Caco-2 (cell line): ENCODE results near the gene TTC7B. TPM values are rescaled to one million over a fixed set of nuclear protein-coding genes. Genes with fewer than 3 reads are reported as not detected.

ENCODE experiments used
- BruUV-seq: library from RNA; stranded (reverse); fragments of 400-500 nt; replicated peaks from 2 replicates; lab custom pipeline; 2021; lab: Mats Ljungman, UMichigan
- CTCF ChIA-PET: fragments of 300-600 bp; sonication (Branson Sonifier 250); formaldehyde crosslinking; loops from one replicate; lab custom pipeline; 2022; ENCODE audit warnings: antibody characterized with exemption; lab: Charles Lee
- POLR2A ChIA-PET: fragments of 300-600 bp; sonication (Branson Sonifier 250); formaldehyde crosslinking; loops from one replicate; lab custom pipeline; 2022; ENCODE audit warnings: antibody characterized with exemption; lab: Charles Lee
- DNase-seq, 2 experiments: peaks; one replicate each; pipeline versions ENCODE4 v3.0.0 to v3.0.0-alpha.2; 2020 to 2022
- H3K27me3 ChIP-seq: replicated peaks from 2 replicates; pipeline ENCODE4 v1.6.0; 2011; ENCODE audit warnings: low read length; ENCODE audit not compliant: control insufficient read depth, insufficient read depth
- H3K36me3 ChIP-seq: 2 replicates; pipeline ENCODE4 v1.5.1; 2011; ENCODE audit warnings: low read length; ENCODE audit not compliant: control insufficient read depth, insufficient read depth
- H3K4me1 ChIP-seq: fragments of 250-450 bp; sonication (Bioruptor Pico); 2 replicates; pipeline ENCODE4 v1.5.1; 2020; ENCODE audit warnings: mild to moderate bottlenecking
- H3K4me3 ChIP-seq: 2 replicates; pipeline ENCODE4 v1.5.1; 2011; ENCODE audit warnings: low read depth, mild to moderate bottlenecking, control low read depth, low read length
- H3K9me3 ChIP-seq: fragments of 250-450 bp; sonication (Bioruptor Pico); 2 replicates; pipeline ENCODE4 v1.5.1; 2020; ENCODE audit warnings: mild to moderate bottlenecking, moderate library complexity
- H3K27ac Mint-ChIP-seq: one replicate; pipeline ENCODE4 v1.8.0; 2022; ENCODE audit warnings: mixed read lengths; ENCODE audit not compliant: unreplicated experiment
- H3K27me3 Mint-ChIP-seq: one replicate; pipeline ENCODE4 v1.8.0; 2022; ENCODE audit warnings: mixed read lengths; ENCODE audit not compliant: insufficient read depth, unreplicated experiment
- H3K36me3 Mint-ChIP-seq: one replicate; pipeline ENCODE4 v1.8.0; 2022; ENCODE audit warnings: mild to moderate bottlenecking, mixed read lengths; ENCODE audit not compliant: insufficient read depth, unreplicated experiment
- H3K4me1 Mint-ChIP-seq: one replicate; pipeline ENCODE4 v1.8.0; 2022; ENCODE audit warnings: low read depth, mixed read lengths; ENCODE audit not compliant: unreplicated experiment
- H3K4me3 Mint-ChIP-seq: one replicate; pipeline ENCODE4 v1.8.0; 2022; ENCODE audit warnings: mild to moderate bottlenecking, moderate library complexity, mixed read lengths; ENCODE audit not compliant: unreplicated experiment
- H3K9me3 Mint-ChIP-seq: one replicate; pipeline ENCODE4 v1.8.0; 2022; ENCODE audit warnings: mixed read lengths; ENCODE audit not compliant: unreplicated experiment
- intact Hi-C: fragments of 100-400 bp; cut with micrococcal nuclease; formaldehyde crosslinking; loops from one replicate; pipeline ENCODE4 v1.10.0; 2022; ENCODE audit not compliant: unreplicated experiment
- total RNA-seq: library from RNA; stranded (reverse); gene quantifications from 2 replicates; pipeline ENCODE4 v1.2.3, GENCODE V29; 2022
- TF ChIP-seq, protein P1 (sequence below), 2 experiments: fragments of 200-600 bp in 1 of 2; IDR thresholded peaks; 1 replicate in 1 of 2; 2 replicates in 1 of 2; pipeline versions ENCODE4 v1.5.1 to v1.8.0; 2011 to 2022; ENCODE audit warnings: antibody characterized with exemption in 1 of 2, control low read depth in 1 of 2, inconsistent platforms in 1 of 2, low read depth in 1 of 2, low read length in 1 of 2, mild to moderate bottlenecking in 1 of 2, moderate library complexity in 1 of 2; ENCODE audit not compliant: insufficient read depth in 1 of 2, severe bottlenecking in 1 of 2, unreplicated experiment in 1 of 2

The TTC7B gene
- total RNA-seq, 1 experiment from 2014 or later = 28.5 TPM

DNA sequence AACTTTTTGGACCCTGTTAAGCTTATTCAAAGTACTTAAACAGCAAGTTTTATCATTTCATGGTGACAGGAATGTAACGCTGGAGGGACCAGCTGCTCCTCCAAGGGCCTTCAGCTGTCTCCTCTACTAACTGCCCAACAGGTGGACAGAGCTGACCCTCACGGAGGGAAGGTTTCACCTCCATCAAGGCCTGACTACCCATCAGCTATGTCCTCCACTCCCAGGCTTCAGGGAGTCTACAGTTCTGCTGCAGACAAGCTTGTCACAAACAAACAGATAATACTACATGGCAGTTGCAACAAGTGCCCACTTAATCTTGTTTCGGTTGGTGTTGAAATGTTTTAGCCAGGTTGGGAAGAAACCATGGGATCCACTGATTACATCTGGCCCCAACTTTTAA, 175.1 kb downstream of the TTC7B start:
- TF ChIP-seq, protein P1, sequence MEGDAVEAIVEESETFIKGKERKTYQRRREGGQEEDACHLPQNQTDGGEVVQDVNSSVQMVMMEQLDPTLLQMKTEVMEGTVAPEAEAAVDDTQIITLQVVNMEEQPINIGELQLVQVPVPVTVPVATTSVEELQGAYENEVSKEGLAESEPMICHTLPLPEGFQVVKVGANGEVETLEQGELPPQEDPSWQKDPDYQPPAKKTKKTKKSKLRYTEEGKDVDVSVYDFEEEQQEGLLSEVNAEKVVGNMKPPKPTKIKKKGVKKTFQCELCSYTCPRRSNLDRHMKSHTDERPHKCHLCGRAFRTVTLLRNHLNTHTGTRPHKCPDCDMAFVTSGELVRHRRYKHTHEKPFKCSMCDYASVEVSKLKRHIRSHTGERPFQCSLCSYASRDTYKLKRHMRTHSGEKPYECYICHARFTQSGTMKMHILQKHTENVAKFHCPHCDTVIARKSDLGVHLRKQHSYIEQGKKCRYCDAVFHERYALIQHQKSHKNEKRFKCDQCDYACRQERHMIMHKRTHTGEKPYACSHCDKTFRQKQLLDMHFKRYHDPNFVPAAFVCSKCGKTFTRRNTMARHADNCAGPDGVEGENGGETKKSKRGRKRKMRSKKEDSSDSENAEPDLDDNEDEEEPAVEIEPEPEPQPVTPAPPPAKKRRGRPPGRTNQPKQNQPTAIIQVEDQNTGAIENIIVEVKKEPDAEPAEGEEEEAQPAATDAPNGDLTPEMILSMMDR (IDR thresholded peaks at IDR 0.05; ENCODE audit: insufficient read depth in 1 of 2, low read depth in 1 of 2, low read length in 1 of 2, severe bottlenecking in 1 of 2, unreplicated experiment in 1 of 2) = no peak
- peaks cover 42% of the 10 kb centered on the region for H3K4me1 ChIP-seq
- H3K9me3 Mint-ChIP-seq = no peaks in the 10 kb centered on the region
- no peaks in the 10 kb centered on the region for H3K36me3 ChIP-seq
- no peak for DNase-seq
- peak overlapping the region; percentile 71 for H3K27ac Mint-ChIP-seq
- H3K27me3 Mint-ChIP-seq = no peaks in the 10 kb centered on the region
- intact Hi-C loops = loop anchor here (5.0 kb wide), 1 partner anchor 46 kb away; no protein-coding TSS in a partner anchor
- peaks cover 11% of the 10 kb centered on the region for H3K36me3 Mint-ChIP-seq
- BruUV-seq = no TSS peak
- H3K27me3 ChIP-seq = no peaks in the 10 kb centered on the region
- CTCF ChIA-PET = interaction anchor here (0.9 to 1.3 kb wide), 2 partner anchors 16 to 339 kb away, joined by 3 read pairs; no protein-coding TSS in a partner anchor
- POLR2A ChIA-PET = no interaction called here
- no peaks in the 10 kb centered on the region for H3K9me3 ChIP-seq
- peaks cover 22% of the 10 kb centered on the region for H3K4me1 Mint-ChIP-seq
- H3K4me3 Mint-ChIP-seq = no peak overlapping the region
- no peak overlapping the region for H3K4me3 ChIP-seq

DNA sequence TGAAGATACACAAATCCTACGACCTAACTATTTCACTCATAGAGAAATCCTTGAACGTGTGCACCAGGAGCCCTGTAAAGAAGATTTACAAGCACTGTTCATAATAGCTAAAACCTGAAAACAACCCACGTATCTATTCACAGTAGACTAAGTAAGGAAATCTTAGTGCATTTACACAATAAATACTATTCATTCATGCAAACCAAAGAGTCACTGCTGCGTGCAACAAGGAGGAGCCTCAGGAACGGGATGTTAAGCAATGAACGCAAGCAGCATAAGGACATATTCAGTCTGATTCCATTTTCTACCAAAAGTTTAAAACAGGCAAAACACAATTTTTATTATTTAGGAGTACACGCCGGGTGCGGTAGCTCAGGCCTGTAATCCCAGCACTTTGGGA, 176.6 kb downstream of the TTC7B start:
- no peaks in the 10 kb centered on the region for H3K9me3 ChIP-seq
- BruUV-seq = no TSS peak
- H3K4me3 ChIP-seq = no peak overlapping the region
- no peak for DNase-seq
- Mint-ChIP-seq H3K4me3 (no peak overlapping the region), H3K9me3 (peaks cover 8% of the 10 kb centered on the region), H3K27ac (no peak overlapping the region), H3K4me1 (peaks cover 13% of the 10 kb centered on the region), H3K36me3 (peaks cover 11% of the 10 kb centered on the region), H3K27me3 (no peaks in the 10 kb centered on the region)
- CTCF ChIA-PET = no interaction called here
- H3K36me3 ChIP-seq = no peaks in the 10 kb centered on the region
- POLR2A ChIA-PET = no interaction called here
- H3K27me3 ChIP-seq = no peaks in the 10 kb centered on the region
- intact Hi-C loops = loop anchor here (5.0 kb wide), 1 partner anchor 48 kb away; no protein-coding TSS in a partner anchor
- TF ChIP-seq, protein P1 (IDR thresholded peaks at IDR 0.05; ENCODE audit: insufficient read depth in 1 of 2, low read depth in 1 of 2, low read length in 1 of 2, severe bottlenecking in 1 of 2, unreplicated experiment in 1 of 2) = no peak
- peaks cover 27% of the 10 kb centered on the region for H3K4me1 ChIP-seq

DNA sequence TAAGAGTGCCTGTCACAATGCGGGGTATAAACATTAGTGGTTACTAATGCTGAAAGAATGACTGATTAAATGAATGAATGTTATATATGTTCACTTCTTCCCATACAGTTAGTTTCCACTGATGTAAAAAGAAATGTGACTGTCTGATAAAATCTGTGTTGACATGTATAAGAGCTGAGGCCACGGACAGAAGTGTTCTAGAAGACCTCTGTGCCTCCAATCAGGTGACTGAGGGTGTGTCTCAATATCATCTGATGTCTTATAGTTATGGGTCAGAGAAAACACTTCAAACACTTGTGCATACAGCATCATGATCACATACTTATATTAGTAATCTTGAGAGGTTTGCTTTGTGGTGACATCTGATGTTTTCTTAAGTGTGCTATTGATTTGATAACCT, 183.4 kb downstream of the TTC7B start:
- POLR2A ChIA-PET = no interaction called here
- H3K4me1 Mint-ChIP-seq = no peaks in the 10 kb centered on the region
- no TSS peak for BruUV-seq

More for the DNA sequence above, 183.4 kb downstream of the TTC7B start:
- peaks cover 14% of the 10 kb centered on the region for H3K9me3 Mint-ChIP-seq
- Histone ChIP-seq H3K36me3 (no peaks in the 10 kb centered on the region), H3K27me3 (no peaks in the 10 kb centered on the region), H3K4me1 (no peaks in the 10 kb centered on the region), H3K4me3 (no peak overlapping the region), H3K9me3 (no peaks in the 10 kb centered on the region)
- no peak overlapping the region for H3K27ac Mint-ChIP-seq
- CTCF ChIA-PET = no interaction called here
- intact Hi-C loops = no loop called here
- no peak overlapping the region for H3K4me3 Mint-ChIP-seq
- no peaks in the 10 kb centered on the region for H3K27me3 Mint-ChIP-seq
- TF ChIP-seq, protein P1 (IDR thresholded peaks at IDR 0.05; ENCODE audit: insufficient read depth in 1 of 2, low read depth in 1 of 2, low read length in 1 of 2, severe bottlenecking in 1 of 2, unreplicated experiment in 1 of 2) = no peak
- no peak for DNase-seq
- H3K36me3 Mint-ChIP-seq = no peaks in the 10 kb centered on the region
